Brain microvascular endothelial cell (primary cell): Measurements from ENCODE around the gene ADGRD1.
"Not testable (repeated sequence)": the region's sequence is repeated elsewhere in the genome, so short reads cannot be mapped to it uniquely, and the experiment has no call there.

Experiments used
- DNase-seq: peaks from one replicate; pipeline ENCODE4 v3.0.0-alpha.2; 2020
- H3K27ac ChIP-seq: fragments of 250-450 bp; sonication (Bioruptor Pico); 2 replicates; pipeline ENCODE4 v1.5.1; 2020; ENCODE audit warnings: mild to moderate bottlenecking, moderate library complexity
- H3K27me3 ChIP-seq: fragments of 250-450 bp; sonication (Bioruptor Pico); replicated peaks from 2 replicates; pipeline ENCODE4 v1.5.1; 2020; ENCODE audit warnings: mild to moderate bottlenecking
- H3K36me3 ChIP-seq: fragments of 250-450 bp; sonication (Bioruptor Pico); replicated peaks from 2 replicates; pipeline ENCODE4 v1.5.1; 2020; ENCODE audit warnings: mild to moderate bottlenecking
- H3K4me3 ChIP-seq: 2 replicates; pipeline ENCODE4 v1.5.1; 2011; ENCODE audit warnings: low read depth, mild to moderate bottlenecking, control low read depth, low read length, moderate library complexity
- CTCF ChIP-seq: IDR thresholded peaks from 2 replicates; pipeline ENCODE4 v1.5.1; 2011; ENCODE audit warnings: low read depth, mild to moderate bottlenecking, moderate library complexity, low read length, control low read depth, inconsistent platforms; ENCODE audit errors: missing control alignments
- in situ Hi-C: cut with HindIII; loops from 2 replicates; pipeline ENCODE4 v1.10.0; 2017; ENCODE audit warnings: low sequenced_read_pairs, low pct_ligation_motif_present

Gene ADGRD1

GRCh38 chr12:130953771-130954543 lies at the start of gene ADGRD1:
Gene ADGRD1, plus strand, starts transcription at chr12:130953907. Its CDS starts 559 bp downstream, at chr12:130954466.
- Histone ChIP-seq H3K4me3 (no peak within 1 kb of the TSS), H3K36me3 (no peaks in the 10 kb centered on the region), H3K27ac (no peak within 1 kb of the TSS), H3K27me3 (peaks cover 19% of the 10 kb centered on the region)
- in situ Hi-C loops = no loop called here
- no peak for DNase-seq
- TF ChIP-seq CTCF = no peak

- Histone ChIP-seq H3K27ac (no peak overlapping the region), H3K27me3 (no peaks in the 10 kb centered on the region), H3K4me3 (no peak overlapping the region), H3K36me3 (no peaks in the 10 kb centered on the region)
- in situ Hi-C loops = no loop called here
- no peak for DNase-seq
- no peak for TF ChIP-seq CTCF
Observed at GRCh38 chr12:130904064-130904463, 49.6 kb upstream of the ADGRD1 start.

GRCh38 chr12:130904936-130905455 lies 48.7 kb upstream of the ADGRD1 start:
- H3K27ac ChIP-seq, H3K27me3 ChIP-seq, H3K4me3 ChIP-seq, in situ Hi-C loops, H3K36me3 ChIP-seq, DNase-seq: not testable (repeated sequence)

- Histone ChIP-seq H3K27me3 (no peaks in the 10 kb centered on the region), H3K4me3 (no peak overlapping the region), H3K36me3 (no peaks in the 10 kb centered on the region), H3K27ac (no peak overlapping the region)
- no peak for DNase-seq
- in situ Hi-C loops = no loop called here
- TF ChIP-seq CTCF = no peak
Observed at GRCh38 chr12:130909111-130909510, 44.6 kb upstream of the ADGRD1 start.

GRCh38 chr12:130911193-130911592 lies 42.5 kb upstream of the ADGRD1 start:
- TF ChIP-seq CTCF = no peak
- Histone ChIP-seq H3K36me3 (no peaks in the 10 kb centered on the region), H3K27ac (no peak overlapping the region), H3K4me3 (no peak overlapping the region), H3K27me3 (no peaks in the 10 kb centered on the region)
- DNase-seq = no peak
- in situ Hi-C loops = no loop called here

- H3K27ac ChIP-seq = no peak overlapping the region
- peaks cover 2% of the 10 kb centered on the region for H3K27me3 ChIP-seq
- in situ Hi-C loops = no loop called here
Observed at GRCh38 chr12:130911933-130912332, 41.8 kb upstream of the ADGRD1 start.

More at GRCh38 chr12:130911933-130912332, 41.8 kb upstream of the ADGRD1 start:
- H3K36me3 ChIP-seq = no peaks in the 10 kb centered on the region
- no peak for TF ChIP-seq CTCF
- no peak for DNase-seq
- no peak overlapping the region for H3K4me3 ChIP-seq
